Panc1 (cell line): ENCODE measurements around the gene MRAP. TPM values are rescaled to one million over a fixed set of nuclear protein-coding genes. Genes with fewer than 3 reads are reported as not detected.

Source experiments
- ATAC-seq: fragments of 200-7000 bp; cut with Tn5 transposase; 2 replicates; pipeline ENCODE4 v1.9.1; 2020; ENCODE audit warnings: mild to moderate bottlenecking, moderate library complexity
- BruUV-seq: library from RNA; stranded (reverse); fragments of 400-500 nt; replicated peaks from 2 replicates; lab custom pipeline; 2021; lab: Mats Ljungman, UMichigan
- CTCF ChIA-PET: fragments of 300-600 bp; sonication (Branson Sonifier 250); formaldehyde crosslinking; loops from one replicate; lab custom pipeline; 2022; ENCODE audit warnings: antibody characterized with exemption; lab: Charles Lee
- POLR2A ChIA-PET: fragments of 300-600 bp; sonication (Branson Sonifier 250); formaldehyde crosslinking; loops from one replicate; lab custom pipeline; 2022; ENCODE audit warnings: antibody characterized with exemption; lab: Charles Lee
- DNase-seq: peaks from one replicate; pipeline ENCODE4 v3.0.0-alpha.2; 2010; ENCODE audit warnings: low read depth, low spot score
- H3K27ac ChIP-seq: 2 replicates; pipeline ENCODE4 v1.5.1; 2011; ENCODE audit warnings: mild to moderate bottlenecking, low read length, inconsistent platforms
- H3K27me3 ChIP-seq: fragments of 200-500 bp; sonication (Bioruptor generic); 2 replicates; pipeline ENCODE4 v1.6.0; 2014; ENCODE audit warnings: low read length, inconsistent platforms; ENCODE audit not compliant: control insufficient read depth, insufficient read depth
- H3K36me3 ChIP-seq: fragments of 200-500 bp; sonication (Bioruptor generic); 2 replicates; pipeline ENCODE4 v1.5.1; 2014; ENCODE audit warnings: inconsistent platforms, mild to moderate bottlenecking, low read length, moderate library complexity; ENCODE audit not compliant: control insufficient read depth, insufficient read depth
- H3K4me1 ChIP-seq: 2 replicates; pipeline ENCODE4 v1.5.1; 2011; ENCODE audit warnings: inconsistent platforms, mild to moderate bottlenecking, low read length, moderate library complexity; ENCODE audit not compliant: control insufficient read depth, insufficient read depth
- H3K4me3 ChIP-seq, 2 experiments: 2 replicates each; pipeline ENCODE4 v1.5.1; 2011 to 2012; ENCODE audit warnings: low read depth in 2 of 2, low read length in 2 of 2, mild to moderate bottlenecking in 2 of 2, inconsistent platforms in 1 of 2, moderate library complexity in 1 of 2
- H3K9me3 ChIP-seq: fragments of 200-500 bp; sonication (Bioruptor generic); 2 replicates; pipeline ENCODE4 v1.5.1; 2014; ENCODE audit warnings: low read depth, mild to moderate bottlenecking, inconsistent platforms, low read length, moderate library complexity; ENCODE audit not compliant: control insufficient read depth, insufficient read depth
- CTCF ChIP-seq: fragments of 450-650 bp; IDR thresholded peaks from 2 replicates; pipeline ENCODE4 v1.5.1; 2017; ENCODE audit warnings: mild to moderate bottlenecking
- POLR2AphosphoS5 ChIP-seq: IDR thresholded peaks from 2 replicates; pipeline ENCODE4 v1.6.1; 2012; ENCODE audit warnings: mild to moderate bottlenecking, low read depth, low read length, moderate library complexity
- REST ChIP-seq, 2 experiments: IDR thresholded peaks; 2 replicates each; pipeline ENCODE4 v1.6.1; 2011 to 2012; ENCODE audit warnings: low read depth in 2 of 2, control low read depth in 1 of 2, low read length in 1 of 2, mild to moderate bottlenecking in 1 of 2, moderate library complexity in 1 of 2; ENCODE audit not compliant: insufficient read depth in 1 of 2
- SIN3A ChIP-seq: IDR thresholded peaks from 2 replicates; pipeline ENCODE4 v1.6.1; 2012; ENCODE audit warnings: low read depth, mild to moderate bottlenecking, low read length, moderate library complexity, borderline replicate concordance; ENCODE audit not compliant: insufficient read depth
- TCF7L2 ChIP-seq: IDR thresholded peaks from 2 replicates; pipeline ENCODE4 v1.6.1; 2011; ENCODE audit warnings: mild to moderate bottlenecking, low read depth, low read length, inconsistent platforms
- in situ Hi-C: cut with HindIII; loops from 2 replicates; pipeline ENCODE4 v1.10.0; 2016; ENCODE audit warnings: low sequenced_read_pairs, low pct_unique_long_range_greater_than_20kb
- intact Hi-C: fragments of 100-400 bp; cut with micrococcal nuclease; formaldehyde crosslinking; loops from one replicate; pipeline ENCODE4 v1.10.0; 2022; ENCODE audit not compliant: unreplicated experiment
- total RNA-seq: library from RNA; stranded (reverse); gene quantifications from one replicate; pipeline ENCODE4 v1.2.1, GENCODE V29; 2021; ENCODE audit not compliant: unreplicated experiment

Gene MRAP
- total RNA-seq, 1 experiment from 2014 or later, result not detected

DNA sequence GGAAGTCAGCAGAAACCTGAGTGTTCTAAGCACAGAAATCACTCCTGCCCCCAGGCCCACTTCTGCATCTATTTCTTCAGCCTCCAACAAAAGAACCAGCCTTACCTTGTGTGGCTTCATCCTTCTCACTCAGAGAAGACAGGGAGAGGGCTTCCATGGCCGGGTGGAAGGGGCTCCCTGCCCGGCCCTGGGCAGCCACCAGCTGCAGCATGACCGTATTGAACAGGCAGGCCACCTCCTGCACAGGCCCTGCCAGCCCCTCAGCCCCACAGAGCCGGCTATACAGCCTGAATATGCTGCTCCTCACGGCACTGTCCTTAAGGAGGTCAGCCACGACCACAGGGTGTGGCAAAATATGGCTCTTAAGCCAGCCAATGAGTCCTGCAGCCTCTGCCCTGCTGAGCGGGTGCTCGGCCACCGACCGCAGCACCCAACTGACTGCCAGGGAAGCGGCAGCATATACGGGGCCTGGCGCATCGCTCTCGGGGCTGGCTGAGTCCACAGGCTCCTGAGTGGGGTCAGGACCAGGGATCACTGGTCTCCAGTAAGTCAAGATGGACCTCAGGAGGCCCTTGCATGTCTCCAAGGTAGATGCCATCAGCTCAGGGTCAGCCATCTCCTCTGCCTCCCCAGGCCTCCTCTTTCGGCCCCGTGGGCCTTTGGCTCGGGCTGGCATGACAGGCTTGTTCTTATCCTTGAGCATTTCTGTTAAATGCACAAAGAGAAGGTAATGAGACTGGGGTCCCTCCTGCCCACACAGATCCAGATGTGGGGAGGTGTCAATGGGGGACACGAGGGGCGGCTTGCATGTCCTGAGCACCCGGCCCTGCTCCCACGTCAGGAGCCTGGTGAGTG lies 17.9 kb downstream of the MRAP start:
- BruUV-seq, result no TSS peak
- TF ChIP-seq CTCF (no peak), REST (IDR thresholded peaks at IDR 0.05; ENCODE audit: insufficient read depth in 1 of 2, low read depth in 2 of 2, low read length in 1 of 2) (no peak), TCF7L2 (no peak), SIN3A (no peak)
- intact Hi-C loops, result no loop called here
- in situ Hi-C loops, result no loop called here
- no peaks in the 10 kb centered on the region for H3K9me3 ChIP-seq
- no peaks in the 10 kb centered on the region for H3K27me3 ChIP-seq
- POLR2A ChIA-PET, result no interaction called here
- H3K36me3 ChIP-seq, result peaks cover 6% of the 10 kb centered on the region
- no peak overlapping the region for H3K27ac ChIP-seq
- H3K4me3 ChIP-seq, result no peak overlapping the region
- no peaks in the 10 kb centered on the region for H3K4me1 ChIP-seq
- DNase-seq, result no peak
- CTCF ChIA-PET, result no interaction called here
- no peak for ATAC-seq

- TF ChIP-seq REST (IDR thresholded peaks at IDR 0.05; ENCODE audit: insufficient read depth in 1 of 2, low read depth in 2 of 2, low read length in 1 of 2) (no peak), SIN3A (no peak), POLR2AphosphoS5 (no peak), TCF7L2 (no peak), CTCF (no peak)
- POLR2A ChIA-PET, result no interaction called here
- Histone ChIP-seq H3K9me3 (no peaks in the 10 kb centered on the region), H3K27me3 (no peaks in the 10 kb centered on the region), H3K27ac (no peak overlapping the region), H3K4me1 (no peaks in the 10 kb centered on the region), H3K4me3 (no peak overlapping the region), H3K36me3 (peaks cover 6% of the 10 kb centered on the region)
- intact Hi-C loops (no loop called here), in situ Hi-C loops (no loop called here)
- CTCF ChIA-PET, result no interaction called here
- DNase-seq (no peak), ATAC-seq (no peak)
- no TSS peak for BruUV-seq
Measured at GRCh38 chr21:32317726-32318125, 19.1 kb downstream of the MRAP start.
